Measurements from ENCODE around the gene MAML3. TPM values are rescaled to one million over a fixed set of nuclear protein-coding genes. Genes with fewer than 3 reads are reported as not detected.

Gene MAML3
- total and polyA plus RNA-seq, 2 of the 13 experiments (the other 11 are each of a cell fraction or from before 2014, with no cell fraction given): 0.05 to 0.13 TPM

GRCh38 chr4:139785356-139785755, 368.6 kb downstream of the MAML3 start:
- FAIRE-seq (no peak), ATAC-seq (no peak), DNase-seq (ENCODE audit: low spot score) (no peak)
- Histone ChIP-seq H3K79me2 (ENCODE audit: insufficient read depth, low read length) (no peaks in the 10 kb centered on the region), H3K4me1 (ENCODE audit: insufficient read depth, low read length) (peaks cover 37% of the 10 kb centered on the region), H3K27me3 (ENCODE audit: control insufficient read depth in 1 of 2, insufficient read depth in 2 of 2, low read length in 2 of 2) (peaks cover 0 to 11% of the 10 kb centered on the region in 2 experiments; a peak in 3 of 5 replicates), H3K36me3 (replicated peaks in 1 of 2; ENCODE audit: control insufficient read depth in 1 of 2, insufficient read depth in 2 of 2, low read length in 2 of 2) (no peaks in the 10 kb centered on the region), H3K27ac (ENCODE audit: extremely low read length, insufficient read depth, low read length) (no peak overlapping the region), H3K9me3 (ENCODE audit: low read length) (no peaks in the 10 kb centered on the region), H3K4me2 (ENCODE audit: low read depth, low read length) (no peak overlapping the region), H2AFZ (ENCODE audit: low read length) (no peak overlapping the region), H3K4me3 (replicated peaks in 1 of 3; ENCODE audit: insufficient read depth in 1 of 3, low read depth in 2 of 3, low read length in 3 of 3) (no peak overlapping the region), H4K20me1 (ENCODE audit: insufficient read depth, low read length) (no peaks in the 10 kb centered on the region), H3K9ac (ENCODE audit: insufficient read depth, low read depth, low read length) (no peak overlapping the region)
- WGBS (ENCODE audit: low lambda C conversion rate): 73% methylated on average over 4 of the region's 4 CpGs
- TF ChIP-seq PLSCR1 (CRISPR knock-in tag; IDR thresholded peaks at IDR 0.05; ENCODE audit: borderline replicate concordance): no peak
- TF ChIP-seq ZNF441 (CRISPR knock-in tag; IDR thresholded peaks at IDR 0.05; ENCODE audit: borderline replicate concordance): no peak
- no peak for TF ChIP-seq CCDC6 (CRISPR knock-in tag; IDR thresholded peaks at IDR 0.05)
- no peak for TF ChIP-seq ZFP90 (CRISPR knock-in tag; IDR thresholded peaks at IDR 0.05; ENCODE audit: borderline replicate concordance)
- TF ChIP-seq HES4 (CRISPR knock-in tag; IDR thresholded peaks at IDR 0.05; ENCODE audit: borderline replicate concordance): no peak
- TF ChIP-seq ZGPAT (CRISPR knock-in tag; IDR thresholded peaks at IDR 0.05): no peak
- TF ChIP-seq TERF1 (CRISPR knock-in tag; IDR thresholded peaks at IDR 0.05): no peak
- no peak for TF ChIP-seq JUN (CRISPR knock-in tag; IDR thresholded peaks at IDR 0.05)
- no peak for TF ChIP-seq ZNF782 (CRISPR knock-in tag; IDR thresholded peaks at IDR 0.05; ENCODE audit: borderline replicate concordance)
- no peak for TF ChIP-seq SP140L (CRISPR knock-in tag; IDR thresholded peaks at IDR 0.05; ENCODE audit: borderline replicate concordance)
- TF ChIP-seq CAMTA2 (CRISPR knock-in tag; IDR thresholded peaks at IDR 0.05; ENCODE audit: borderline replicate concordance): no peak
- no peak for TF ChIP-seq IRX3 (CRISPR knock-in tag; IDR thresholded peaks at IDR 0.05; ENCODE audit: borderline replicate concordance, low read depth)
- TF ChIP-seq ZC3H4 (CRISPR knock-in tag; IDR thresholded peaks at IDR 0.05; ENCODE audit: borderline replicate concordance): no peak
- TF ChIP-seq YEATS4 (CRISPR knock-in tag; IDR thresholded peaks at IDR 0.05; ENCODE audit: borderline replicate concordance): no peak
- BruUV-seq (replicated peaks): no TSS peak
- CTCF ChIA-PET (ENCODE audit: low intra/inter-chr PET ratio, low total read pairs): no interaction called here
- in situ Hi-C loops (cut with HindIII; ENCODE audit: extremely low pct_ligation_motif_present, low pct_unique_long_range_greater_than_20kb) (no loop called here), intact Hi-C loops (cut with micrococcal nuclease; ENCODE audit: unreplicated experiment) (no loop called here)
- POLR2A ChIA-PET: no interaction called here

Data from HepG2 (cell line).